ENCODE data around the gene MAGEB1.

Gene MAGEB1

DNA sequence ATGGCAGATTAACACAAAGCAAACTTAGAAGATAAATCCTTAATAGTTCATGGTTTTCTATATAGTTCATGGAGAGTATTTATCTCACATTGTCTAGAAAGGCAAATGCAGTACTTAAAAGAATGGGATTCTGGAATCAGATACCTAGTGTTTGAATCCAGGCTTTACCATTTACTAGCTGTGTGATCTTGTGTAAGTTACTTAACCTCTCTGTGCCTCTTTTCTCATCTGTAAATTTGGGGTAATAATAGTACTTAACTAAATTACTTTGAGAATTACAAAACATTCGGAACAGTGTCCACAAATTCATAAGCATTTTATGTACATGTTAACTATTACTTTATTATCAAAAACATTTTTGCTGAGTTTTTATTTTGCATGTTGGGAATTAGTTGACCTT is 15.8 kb downstream of the MAGEB1 start:
- no peak overlapping the region for H3K4me3 ChIP-seq (ENCODE audit: low read depth, low read length)
- TF ChIP-seq, protein P1, sequence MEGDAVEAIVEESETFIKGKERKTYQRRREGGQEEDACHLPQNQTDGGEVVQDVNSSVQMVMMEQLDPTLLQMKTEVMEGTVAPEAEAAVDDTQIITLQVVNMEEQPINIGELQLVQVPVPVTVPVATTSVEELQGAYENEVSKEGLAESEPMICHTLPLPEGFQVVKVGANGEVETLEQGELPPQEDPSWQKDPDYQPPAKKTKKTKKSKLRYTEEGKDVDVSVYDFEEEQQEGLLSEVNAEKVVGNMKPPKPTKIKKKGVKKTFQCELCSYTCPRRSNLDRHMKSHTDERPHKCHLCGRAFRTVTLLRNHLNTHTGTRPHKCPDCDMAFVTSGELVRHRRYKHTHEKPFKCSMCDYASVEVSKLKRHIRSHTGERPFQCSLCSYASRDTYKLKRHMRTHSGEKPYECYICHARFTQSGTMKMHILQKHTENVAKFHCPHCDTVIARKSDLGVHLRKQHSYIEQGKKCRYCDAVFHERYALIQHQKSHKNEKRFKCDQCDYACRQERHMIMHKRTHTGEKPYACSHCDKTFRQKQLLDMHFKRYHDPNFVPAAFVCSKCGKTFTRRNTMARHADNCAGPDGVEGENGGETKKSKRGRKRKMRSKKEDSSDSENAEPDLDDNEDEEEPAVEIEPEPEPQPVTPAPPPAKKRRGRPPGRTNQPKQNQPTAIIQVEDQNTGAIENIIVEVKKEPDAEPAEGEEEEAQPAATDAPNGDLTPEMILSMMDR (IDR thresholded peaks at IDR 0.05; ENCODE audit: borderline replicate concordance, insufficient read depth, low read depth, low read length) = no peak

DNA sequence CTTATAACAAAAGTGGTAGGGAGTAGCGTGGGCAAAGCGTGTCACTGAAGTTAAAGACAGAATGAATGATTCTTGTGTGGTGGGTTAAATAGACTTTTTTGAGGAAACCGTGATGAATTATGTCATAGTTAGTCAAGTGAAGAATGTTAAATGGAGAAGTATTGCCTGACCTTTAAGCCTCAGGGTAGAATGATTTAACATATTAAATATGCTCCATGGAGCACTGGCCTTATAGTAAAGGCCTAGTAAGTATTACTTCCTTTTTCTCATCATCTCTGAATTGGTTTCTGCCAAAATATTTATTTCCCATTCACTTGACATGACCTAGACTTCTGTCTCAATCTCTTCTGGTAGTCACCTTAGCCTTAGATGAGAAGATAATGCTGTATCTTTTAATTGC is 23.7 kb downstream of the MAGEB1 start:
- TF ChIP-seq, protein P1 (IDR thresholded peaks at IDR 0.05; ENCODE audit: borderline replicate concordance, insufficient read depth, low read depth, low read length) = no peak
- H3K4me3 ChIP-seq (ENCODE audit: low read depth, low read length) = no peak overlapping the region

GRCh38 chrX:30275498-30275897 is 28.6 kb downstream of the MAGEB1 start:
- no peak overlapping the region for H3K4me3 ChIP-seq (ENCODE audit: low read depth, low read length)
- TF ChIP-seq, protein P1 (IDR thresholded peaks at IDR 0.05; ENCODE audit: borderline replicate concordance, insufficient read depth, low read depth, low read length) = no peak

GRCh38 chrX:30278365-30278764 is 31.4 kb downstream of the MAGEB1 start:
- TF ChIP-seq, protein P1 (IDR thresholded peaks at IDR 0.05; ENCODE audit: borderline replicate concordance, insufficient read depth, low read depth, low read length) = no peak
- H3K4me3 ChIP-seq (ENCODE audit: low read depth, low read length) = no peak overlapping the region

GRCh38 chrX:30280428-30280827 is 33.5 kb downstream of the MAGEB1 start:
- TF ChIP-seq, protein P1 (IDR thresholded peaks at IDR 0.05; ENCODE audit: borderline replicate concordance, insufficient read depth, low read depth, low read length) = no peak
- no peak overlapping the region for H3K4me3 ChIP-seq (ENCODE audit: low read depth, low read length)

- H3K4me3 ChIP-seq (ENCODE audit: low read depth, low read length) = no peak overlapping the region
- TF ChIP-seq, protein P1 (IDR thresholded peaks at IDR 0.05; ENCODE audit: borderline replicate concordance, insufficient read depth, low read depth, low read length) = no peak
Observed at GRCh38 chrX:30282527-30282926, 35.6 kb downstream of the MAGEB1 start.

DNA sequence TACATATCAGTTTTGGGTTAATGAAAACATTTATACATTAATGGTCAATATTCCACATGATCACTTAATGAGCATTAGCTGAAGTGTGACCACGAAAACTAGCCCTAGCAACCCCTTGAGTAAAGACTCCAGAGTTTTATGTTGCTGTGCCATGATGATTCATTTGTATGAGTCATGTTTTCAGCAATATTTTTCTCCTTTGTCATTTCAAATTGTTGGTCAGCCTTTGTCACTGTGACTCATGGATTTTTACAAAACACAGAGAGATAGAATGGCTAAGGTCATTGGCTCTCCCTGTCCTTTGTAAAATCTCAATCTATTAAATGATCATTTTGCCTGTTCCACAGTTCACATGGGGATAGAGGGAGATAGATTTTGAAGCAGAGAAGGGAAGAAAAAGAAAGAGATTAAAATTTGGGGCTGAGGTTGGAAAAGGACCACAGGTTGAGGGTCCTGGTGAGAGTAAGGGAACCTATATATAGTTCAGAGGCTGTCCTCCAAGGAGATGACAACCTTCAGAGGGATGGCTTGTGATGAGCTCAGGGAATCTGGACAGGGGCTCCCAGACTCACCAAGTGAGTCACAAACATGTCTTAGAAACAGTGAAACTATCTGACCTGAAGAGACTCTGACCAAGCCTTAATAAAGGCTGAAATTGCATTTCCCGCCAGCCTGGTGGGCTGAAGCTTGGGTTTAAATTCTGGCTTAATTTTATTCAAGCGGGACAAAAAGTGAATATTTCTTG is 36.7 kb downstream of the MAGEB1 start:
- TF ChIP-seq, protein P1 (IDR thresholded peaks at IDR 0.05; ENCODE audit: borderline replicate concordance, insufficient read depth, low read depth, low read length) = no peak
- no peak overlapping the region for H3K4me3 ChIP-seq (ENCODE audit: low read depth, low read length)
